Measurements from ENCODE around the gene WWOX.

WWOX gene

DNA sequence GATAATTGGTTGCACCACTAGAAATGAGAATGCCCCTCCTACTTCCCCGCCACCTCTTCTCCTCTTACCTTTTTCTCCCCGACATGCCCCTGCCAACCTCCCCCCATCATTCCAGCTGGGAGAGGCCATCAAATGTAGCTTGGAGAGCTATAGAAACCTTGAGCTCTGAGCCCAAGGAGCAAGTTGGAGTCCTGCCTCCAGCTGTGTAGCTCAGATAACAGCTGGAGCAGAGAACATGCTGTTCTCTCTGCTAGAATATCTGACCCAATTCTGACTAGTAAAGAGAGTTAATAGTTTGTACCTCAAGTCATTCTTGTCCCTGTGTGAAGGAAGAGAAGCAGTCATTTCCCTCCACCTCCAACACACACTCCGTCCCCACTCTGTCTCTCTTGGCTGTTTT is 1010.8 kb downstream of the WWOX start:
- Histone ChIP-seq H3K36me3 (ENCODE audit: insufficient read depth, low read length) (no peaks in the 10 kb centered on the region), H3K4me3 (no peak overlapping the region), H3K9ac (ENCODE audit: insufficient read length) (no peak overlapping the region), H3K9me3 (ENCODE audit: low read depth, low read length) (no peaks in the 10 kb centered on the region), H3K27ac (no peak overlapping the region)
- no peak for TF ChIP-seq FOXP2 (optimal IDR thresholded peaks at IDR 0.05; ENCODE audit: control extremely low read depth, extremely low read length, insufficient read depth)
- no peak for TF ChIP-seq POLR2AphosphoS5 (IDR thresholded peaks at IDR 0.05; ENCODE audit: borderline replicate concordance, low read depth, low read length)
- no peak for TF ChIP-seq EZH2 (IDR thresholded peaks at IDR 0.05)
- DNase-seq (ENCODE audit: low read depth, low spot score), result no peak

DNA sequence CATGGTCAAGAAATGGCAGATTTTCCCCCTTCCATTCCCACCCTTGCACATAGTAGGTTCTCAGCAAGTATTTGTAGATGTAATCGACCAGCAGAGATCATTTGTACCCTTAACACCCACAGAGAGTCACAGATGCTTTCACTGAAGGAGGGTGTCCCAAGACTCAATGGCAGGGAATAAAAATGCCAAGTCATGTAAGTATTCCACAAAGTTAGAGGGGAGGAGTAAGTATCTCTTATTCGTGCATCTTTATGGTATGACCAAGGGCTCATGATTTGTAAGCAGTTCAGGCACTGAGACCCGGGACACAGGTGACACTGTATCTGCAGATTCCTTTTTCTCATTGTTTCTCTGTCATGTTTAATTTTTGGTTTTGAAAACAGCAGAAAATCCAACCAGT is 1011.5 kb downstream of the WWOX start:
- no peak for DNase-seq (ENCODE audit: low read depth, low spot score)

DNA sequence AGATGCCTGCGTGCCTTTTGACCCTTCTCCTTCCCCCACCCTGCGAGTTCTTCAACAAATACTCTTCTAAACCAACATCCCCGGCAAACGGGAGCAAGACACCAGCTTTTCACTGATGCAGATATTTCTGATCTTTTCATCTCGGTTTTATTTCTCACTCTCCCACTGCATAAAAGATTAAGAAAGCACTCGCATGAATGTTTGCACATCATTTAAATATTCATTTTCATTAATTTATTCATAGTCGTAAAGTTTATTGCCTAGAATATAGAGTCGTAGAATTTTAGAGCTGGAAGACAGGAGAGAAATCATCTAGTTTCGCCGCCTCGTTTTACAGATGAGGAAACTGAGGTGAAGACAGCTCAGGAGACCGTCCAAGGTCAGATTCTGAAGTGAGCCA is 1013.0 kb downstream of the WWOX start:
- Histone ChIP-seq H3K27ac (no peak overlapping the region), H3K36me3 (ENCODE audit: insufficient read depth, low read length) (no peaks in the 10 kb centered on the region), H3K9me3 (ENCODE audit: low read depth, low read length) (no peaks in the 10 kb centered on the region), H3K9ac (ENCODE audit: insufficient read length) (no peak overlapping the region), H3K4me3 (no peak overlapping the region)
- TF ChIP-seq FOXP2 (optimal IDR thresholded peaks at IDR 0.05; ENCODE audit: control extremely low read depth, extremely low read length, insufficient read depth) (no peak), POLR2AphosphoS5 (IDR thresholded peaks at IDR 0.05; ENCODE audit: borderline replicate concordance, low read depth, low read length) (no peak), EZH2 (IDR thresholded peaks at IDR 0.05) (no peak)
- DNase-seq (ENCODE audit: low read depth, low spot score), result no peak

More for the DNA sequence above, 1011.5 kb downstream of the WWOX start:
- H3K9ac ChIP-seq (ENCODE audit: insufficient read length), result no peak overlapping the region
- no peaks in the 10 kb centered on the region for H3K36me3 ChIP-seq (ENCODE audit: insufficient read depth, low read length)
- no peaks in the 10 kb centered on the region for H3K9me3 ChIP-seq (ENCODE audit: low read depth, low read length)
- no peak overlapping the region for H3K4me3 ChIP-seq
- no peak overlapping the region for H3K27ac ChIP-seq
- TF ChIP-seq EZH2 (IDR thresholded peaks at IDR 0.05) (no peak), FOXP2 (optimal IDR thresholded peaks at IDR 0.05; ENCODE audit: control extremely low read depth, extremely low read length, insufficient read depth) (no peak), POLR2AphosphoS5 (IDR thresholded peaks at IDR 0.05; ENCODE audit: borderline replicate concordance, low read depth, low read length) (no peak)

DNA sequence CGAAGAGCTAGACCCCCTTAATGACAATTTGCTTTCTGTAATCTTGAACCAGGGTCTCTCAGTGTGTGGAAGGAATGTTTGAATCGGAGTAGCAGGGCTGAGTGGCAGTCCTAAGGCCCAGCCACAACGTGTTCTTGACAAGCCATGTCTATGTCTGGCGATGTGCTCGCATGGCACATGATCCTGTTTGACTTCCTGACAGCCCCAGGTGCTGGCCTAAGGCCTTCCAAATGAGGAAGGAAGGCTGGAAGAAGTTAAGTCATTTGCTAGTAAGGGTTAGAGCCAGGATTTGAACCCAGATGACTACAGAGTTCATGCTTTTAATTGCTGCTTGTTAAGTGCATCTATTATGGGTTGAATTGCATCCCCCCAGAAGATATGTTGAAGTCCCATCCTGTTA is 1014.4 kb downstream of the WWOX start:
- H3K36me3 ChIP-seq (ENCODE audit: insufficient read depth, low read length), result no peaks in the 10 kb centered on the region
- DNase-seq (ENCODE audit: low read depth, low spot score), result no peak
- TF ChIP-seq EZH2 (IDR thresholded peaks at IDR 0.05) (no peak), FOXP2 (optimal IDR thresholded peaks at IDR 0.05; ENCODE audit: control extremely low read depth, extremely low read length, insufficient read depth) (no peak), POLR2AphosphoS5 (IDR thresholded peaks at IDR 0.05; ENCODE audit: borderline replicate concordance, low read depth, low read length) (no peak)

DNA sequence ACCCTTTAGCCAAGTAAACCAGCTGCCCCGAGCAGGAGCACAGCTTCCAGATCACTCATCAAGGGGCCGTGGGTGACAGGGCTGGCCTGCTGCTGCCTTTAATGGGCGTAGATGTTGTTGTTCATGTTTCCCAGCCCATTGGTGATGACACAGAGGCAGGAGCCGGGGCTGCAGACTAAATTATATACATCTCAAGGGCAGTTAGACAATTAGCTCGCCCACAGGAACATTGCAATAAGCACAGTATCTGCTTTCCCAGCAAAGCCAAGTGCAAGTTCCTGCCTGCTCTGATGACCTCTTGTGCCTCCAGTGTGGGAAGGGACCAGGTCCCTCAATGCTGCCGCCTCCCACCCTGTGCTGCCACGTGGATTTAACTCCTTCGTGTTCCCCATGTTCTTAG is 1015.3 kb downstream of the WWOX start:
- Histone ChIP-seq H3K36me3 (ENCODE audit: insufficient read depth, low read length) (no peaks in the 10 kb centered on the region), H3K4me3 (no peak overlapping the region), H3K27ac (no peak overlapping the region), H3K9ac (ENCODE audit: insufficient read length) (no peak overlapping the region), H3K9me3 (ENCODE audit: low read depth, low read length) (no peaks in the 10 kb centered on the region)
- DNase-seq (ENCODE audit: low read depth, low spot score), result no peak
- TF ChIP-seq FOXP2 (optimal IDR thresholded peaks at IDR 0.05; ENCODE audit: control extremely low read depth, extremely low read length, insufficient read depth) (no peak), POLR2AphosphoS5 (IDR thresholded peaks at IDR 0.05; ENCODE audit: borderline replicate concordance, low read depth, low read length) (no peak), EZH2 (IDR thresholded peaks at IDR 0.05) (no peak)

More for the DNA sequence above, 1014.4 kb downstream of the WWOX start:
- H3K27ac ChIP-seq, result no peak overlapping the region
- H3K9ac ChIP-seq (ENCODE audit: insufficient read length), result no peak overlapping the region
- no peak overlapping the region for H3K4me3 ChIP-seq
- H3K9me3 ChIP-seq (ENCODE audit: low read depth, low read length), result no peaks in the 10 kb centered on the region

DNA sequence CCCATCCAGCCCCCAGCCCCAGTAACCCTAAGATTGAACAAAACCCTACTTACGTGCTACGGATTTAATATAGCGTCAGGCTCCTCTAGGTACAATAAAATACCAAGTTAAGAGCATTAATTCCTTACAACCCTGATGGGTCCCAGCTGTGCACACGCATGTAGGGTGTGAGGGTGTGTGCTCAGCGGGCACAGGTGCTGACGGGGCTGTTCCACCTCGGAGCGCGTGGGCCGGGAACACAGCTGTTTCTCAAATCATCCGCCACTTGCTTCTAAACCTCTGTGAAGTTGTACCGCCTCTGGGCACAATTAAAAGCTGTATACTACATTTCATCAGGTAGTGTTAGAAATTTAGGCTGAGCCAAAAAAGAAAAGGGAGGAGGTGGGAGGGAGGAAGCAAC is 1022.5 kb downstream of the WWOX start:
- no peak for TF ChIP-seq POLR2AphosphoS5 (IDR thresholded peaks at IDR 0.05; ENCODE audit: borderline replicate concordance, low read depth, low read length)
- no peak for TF ChIP-seq FOXP2 (optimal IDR thresholded peaks at IDR 0.05; ENCODE audit: control extremely low read depth, extremely low read length, insufficient read depth)
- no peak for TF ChIP-seq EZH2 (IDR thresholded peaks at IDR 0.05)
- Histone ChIP-seq H3K9me3 (ENCODE audit: low read depth, low read length) (no peaks in the 10 kb centered on the region), H3K36me3 (ENCODE audit: insufficient read depth, low read length) (no peaks in the 10 kb centered on the region), H3K27ac (no peak overlapping the region), H3K4me3 (no peak overlapping the region), H3K9ac (ENCODE audit: insufficient read length) (no peak overlapping the region)
- no peak for DNase-seq (ENCODE audit: low read depth, low spot score)

DNA sequence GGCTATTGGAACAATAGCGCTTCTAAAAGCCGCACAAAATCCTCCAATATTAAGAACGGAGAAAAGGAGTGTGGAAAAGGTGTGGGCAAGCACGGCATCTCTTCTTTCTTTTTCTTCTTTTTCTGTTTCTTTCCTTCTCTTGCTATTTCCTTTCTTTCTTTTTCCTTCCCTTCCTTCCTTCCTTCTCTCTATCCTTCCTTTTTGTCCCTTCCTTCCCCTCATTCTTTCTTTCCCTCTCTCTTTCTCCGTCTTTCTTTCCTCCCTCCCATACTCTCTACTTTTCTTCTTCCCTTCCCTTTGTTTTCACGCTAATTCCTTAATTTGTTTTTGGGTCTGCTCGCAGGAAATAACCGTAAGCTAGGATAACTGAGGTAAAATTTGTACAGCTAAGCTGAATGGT is 1022.9 kb downstream of the WWOX start:
- TF ChIP-seq FOXP2 (optimal IDR thresholded peaks at IDR 0.05; ENCODE audit: control extremely low read depth, extremely low read length, insufficient read depth) (no peak), EZH2 (IDR thresholded peaks at IDR 0.05) (no peak), POLR2AphosphoS5 (IDR thresholded peaks at IDR 0.05; ENCODE audit: borderline replicate concordance, low read depth, low read length) (no peak)
- Histone ChIP-seq H3K27ac (no peak overlapping the region), H3K9ac (ENCODE audit: insufficient read length) (no peak overlapping the region), H3K9me3 (ENCODE audit: low read depth, low read length) (no peaks in the 10 kb centered on the region), H3K36me3 (ENCODE audit: insufficient read depth, low read length) (no peaks in the 10 kb centered on the region), H3K4me3 (no peak overlapping the region)
- DNase-seq (ENCODE audit: low read depth, low spot score), result no peak

DNA sequence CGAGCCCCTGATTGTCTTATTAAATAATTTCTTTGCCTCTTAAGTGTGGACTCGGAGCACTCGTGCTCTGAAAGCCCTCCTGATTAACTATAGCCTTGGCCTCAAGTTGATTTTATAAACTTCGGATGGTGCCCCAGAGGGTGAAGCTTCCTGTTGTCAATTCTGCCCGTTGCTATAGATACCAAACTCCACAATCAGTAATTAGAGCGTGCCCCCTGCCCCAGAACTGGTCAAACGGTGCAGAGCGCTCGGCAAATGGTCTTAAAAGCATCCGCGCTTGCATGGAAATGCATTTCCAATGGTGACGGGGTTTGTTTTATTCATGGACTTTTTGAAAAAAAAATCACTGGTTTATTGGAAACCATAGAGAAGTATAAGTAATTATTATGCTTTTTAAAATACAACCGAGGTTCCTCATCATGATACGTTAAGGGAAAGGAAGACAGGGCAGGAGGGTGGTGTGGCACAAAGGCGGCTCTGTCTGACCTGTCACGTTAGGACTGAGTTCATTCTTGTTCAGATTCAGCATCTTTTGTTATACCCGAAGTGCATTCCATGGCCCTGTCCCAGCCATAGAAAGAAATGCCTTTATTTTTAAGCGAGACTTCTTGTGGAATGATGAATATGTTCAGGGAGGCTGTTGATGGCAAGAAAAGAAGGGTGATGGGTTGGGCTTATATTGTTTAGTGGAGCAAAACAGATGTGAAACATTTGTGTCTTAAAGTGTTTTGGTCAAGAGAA is 1024.7 kb downstream of the WWOX start:
- H3K9me3 ChIP-seq (ENCODE audit: low read depth, low read length), result no peaks in the 10 kb centered on the region
- H3K4me3 ChIP-seq, result no peak overlapping the region
- no peak overlapping the region for H3K27ac ChIP-seq
- no peak for DNase-seq (ENCODE audit: low read depth, low spot score)
- TF ChIP-seq POLR2AphosphoS5 (IDR thresholded peaks at IDR 0.05; ENCODE audit: borderline replicate concordance, low read depth, low read length), result no peak
- TF ChIP-seq EZH2 (IDR thresholded peaks at IDR 0.05), result no peak
- no peak for TF ChIP-seq FOXP2 (optimal IDR thresholded peaks at IDR 0.05; ENCODE audit: control extremely low read depth, extremely low read length, insufficient read depth)
- no peaks in the 10 kb centered on the region for H3K36me3 ChIP-seq (ENCODE audit: insufficient read depth, low read length)
- no peak overlapping the region for H3K9ac ChIP-seq (ENCODE audit: insufficient read length)

DNA sequence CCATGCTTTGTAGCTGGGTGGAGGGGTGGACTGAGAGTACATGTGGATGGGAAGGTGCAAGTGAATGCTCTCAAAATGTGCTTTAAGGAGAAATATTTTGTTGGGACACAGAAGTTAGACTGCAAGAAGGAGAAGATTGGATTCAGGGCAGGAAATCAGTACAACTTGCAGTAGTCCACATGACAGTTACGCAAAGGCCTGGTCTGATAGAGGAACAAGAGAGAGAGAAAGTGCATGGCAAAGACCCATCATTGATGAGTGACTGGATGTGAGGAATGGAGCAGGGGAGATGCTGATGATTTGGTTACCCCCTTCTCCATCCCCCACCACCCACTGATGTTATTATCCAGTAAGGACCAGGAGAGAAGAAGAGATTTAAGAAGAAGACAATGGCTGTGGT is 1028.3 kb downstream of the WWOX start:
- Histone ChIP-seq H3K4me3 (no peak overlapping the region), H3K9me3 (ENCODE audit: low read depth, low read length) (no peaks in the 10 kb centered on the region), H3K36me3 (ENCODE audit: insufficient read depth, low read length) (no peaks in the 10 kb centered on the region), H3K9ac (ENCODE audit: insufficient read length) (no peak overlapping the region), H3K27ac (no peak overlapping the region)
- TF ChIP-seq FOXP2 (optimal IDR thresholded peaks at IDR 0.05; ENCODE audit: control extremely low read depth, extremely low read length, insufficient read depth) (no peak), POLR2AphosphoS5 (IDR thresholded peaks at IDR 0.05; ENCODE audit: borderline replicate concordance, low read depth, low read length) (no peak), EZH2 (IDR thresholded peaks at IDR 0.05) (no peak)
- DNase-seq (ENCODE audit: low read depth, low spot score), result no peak

Data from SK-N-MC (cell line).